H9 (cell line): ENCODE results near the gene TUBG1. TPM values are rescaled to one million over a fixed set of nuclear protein-coding genes. Genes with fewer than 3 reads are reported as not detected.

Source experiments
- DNase-seq: peaks from one replicate; pipeline ENCODE4 v3.0.0-alpha.2; 2017
- H2AFZ ChIP-seq: one replicate; pipeline ENCODE4 v1.6.1; 2013; ENCODE audit warnings: mild to moderate bottlenecking, low read length, control low read depth, moderate library complexity
- H2AK5ac ChIP-seq: 2 replicates; pipeline ENCODE4 v1.6.1; 2013; ENCODE audit warnings: low read length, control low read depth, mixed read lengths; ENCODE audit not compliant: insufficient read length
- H2BK120ac ChIP-seq: one replicate; pipeline ENCODE4 v1.6.1; 2013; ENCODE audit warnings: low read depth, mild to moderate bottlenecking, low read length, control low read depth, inconsistent platforms; ENCODE audit not compliant: poor library complexity, severe bottlenecking
- H2BK12ac ChIP-seq: 2 replicates; pipeline ENCODE4 v1.6.1; 2013; ENCODE audit warnings: low read length, control low read depth, mixed read lengths, low read depth; ENCODE audit not compliant: insufficient read length
- H2BK15ac ChIP-seq: 2 replicates; pipeline ENCODE4 v1.6.1; 2013; ENCODE audit warnings: low read depth, low read length, control low read depth
- H2BK20ac ChIP-seq: one replicate; pipeline ENCODE4 v1.6.1; 2013; ENCODE audit warnings: low read depth, mild to moderate bottlenecking, low read length, control low read depth, inconsistent platforms; ENCODE audit not compliant: poor library complexity, severe bottlenecking
- H2BK5ac ChIP-seq: 2 replicates; pipeline ENCODE4 v1.6.1; 2013; ENCODE audit warnings: low read length, control low read depth, mixed read lengths; ENCODE audit not compliant: insufficient read length
- H3K14ac ChIP-seq: 2 replicates; pipeline ENCODE4 v1.6.1; 2013; ENCODE audit warnings: low read length, control low read depth; ENCODE audit not compliant: insufficient read depth
- H3K18ac ChIP-seq: 2 replicates; pipeline ENCODE4 v1.6.1; 2013; ENCODE audit warnings: low read depth, mild to moderate bottlenecking, mixed read lengths, low read length, control low read depth; ENCODE audit not compliant: insufficient read length
- H3K23ac ChIP-seq: 2 replicates; pipeline ENCODE4 v1.6.1; 2013; ENCODE audit warnings: low read length, control low read depth, mixed read lengths, low read depth; ENCODE audit not compliant: insufficient read length
- H3K23me2 ChIP-seq: 2 replicates; pipeline ENCODE4 v1.6.1; 2013; ENCODE audit warnings: low read depth, mild to moderate bottlenecking, mixed read lengths, low read length, control low read depth; ENCODE audit not compliant: insufficient read length, poor library complexity, severe bottlenecking
- H3K27ac ChIP-seq: 2 replicates; pipeline ENCODE4 v1.5.1; 2013; ENCODE audit warnings: low read length, control low read depth, mixed read lengths, low read depth; ENCODE audit not compliant: insufficient read length
- H3K27me3 ChIP-seq: 2 replicates; pipeline ENCODE4 v1.6.1; 2013; ENCODE audit warnings: low read length, control low read depth, inconsistent platforms; ENCODE audit not compliant: insufficient read depth
- H3K4ac ChIP-seq: 2 replicates; pipeline ENCODE4 v1.6.1; 2013; ENCODE audit warnings: low read depth, mild to moderate bottlenecking, control low read depth, inconsistent platforms, low read length, moderate library complexity
- H3K4me1 ChIP-seq: 2 replicates; pipeline ENCODE4 v1.6.1; 2013; ENCODE audit warnings: low read length, control low read depth, inconsistent platforms; ENCODE audit not compliant: insufficient read depth
- H3K4me2 ChIP-seq: 2 replicates; pipeline ENCODE4 v1.6.1; 2013; ENCODE audit warnings: low read length, control low read depth, mixed read lengths; ENCODE audit not compliant: insufficient read length, insufficient read depth
- H3K56ac ChIP-seq: 2 replicates; pipeline ENCODE4 v1.6.1; 2013; ENCODE audit warnings: low read depth, mild to moderate bottlenecking, mixed read lengths, low read length, control low read depth; ENCODE audit not compliant: insufficient read length
- H3K79me1 ChIP-seq: 2 replicates; pipeline ENCODE4 v1.6.1; 2013; ENCODE audit warnings: low read depth, mild to moderate bottlenecking, moderate library complexity, low read length, control low read depth, inconsistent platforms; ENCODE audit not compliant: insufficient read depth, poor library complexity, severe bottlenecking
- H3K79me2 ChIP-seq: 2 replicates; pipeline ENCODE4 v1.6.1; 2013; ENCODE audit warnings: low read length, control low read depth, inconsistent platforms; ENCODE audit not compliant: insufficient read depth
- H3K9ac ChIP-seq: 2 replicates; pipeline ENCODE4 v1.6.1; 2013; ENCODE audit warnings: low read length, control low read depth, mixed read lengths; ENCODE audit not compliant: insufficient read length; ENCODE audit errors: extremely low read depth
- H3K9me3 ChIP-seq: one replicate; pipeline ENCODE4 v1.6.1; 2013; ENCODE audit warnings: low read depth, low read length, inconsistent platforms; ENCODE audit not compliant: control insufficient read depth
- H3T11ph ChIP-seq: one replicate; pipeline ENCODE4 v1.6.1; 2013; ENCODE audit warnings: mild to moderate bottlenecking, low read length, control low read depth, inconsistent platforms
- H4K20me1 ChIP-seq: one replicate; pipeline ENCODE4 v1.6.1; 2013; ENCODE audit not compliant: control insufficient read depth, insufficient read length, insufficient read depth
- H4K5ac ChIP-seq: 2 replicates; pipeline ENCODE4 v1.6.1; 2013; ENCODE audit warnings: low read depth, mild to moderate bottlenecking, mixed read lengths, low read length, control low read depth; ENCODE audit not compliant: insufficient read length
- H4K8ac ChIP-seq: replicated peaks from 2 replicates; pipeline ENCODE4 v1.6.1; 2013; ENCODE audit warnings: low read length, control low read depth, mixed read lengths, low read depth; ENCODE audit not compliant: insufficient read length
- H4K91ac ChIP-seq: 2 replicates; pipeline ENCODE4 v1.6.1; 2013; ENCODE audit warnings: low read depth, mild to moderate bottlenecking, moderate library complexity, mixed read lengths, low read length, control low read depth; ENCODE audit not compliant: insufficient read length
- H3K27ac Mint-ChIP-seq, 3 experiments: 2 replicates in 2 of 3; 3 replicates in 1 of 3; pipeline ENCODE4 v1.8.0; 2020 to 2021; ENCODE audit warnings: mixed read lengths in 3 of 3, mild to moderate bottlenecking in 1 of 3, moderate library complexity in 1 of 3
- H3K27me3 Mint-ChIP-seq: 2 replicates; pipeline ENCODE4 v1.8.0; 2021; ENCODE audit warnings: low read depth, mild to moderate bottlenecking, moderate library complexity, mixed read lengths
- H3K36me3 Mint-ChIP-seq, 3 experiments: 2 replicates in 2 of 3; 3 replicates in 1 of 3; pipeline ENCODE4 v1.8.0; 2020 to 2021; ENCODE audit warnings: low read depth in 3 of 3, mixed read lengths in 3 of 3; ENCODE audit not compliant: insufficient read depth in 1 of 3
- H3K4me1 Mint-ChIP-seq, 2 experiments: 2 replicates each; pipeline ENCODE4 v1.8.0; 2020; ENCODE audit warnings: mixed read lengths in 2 of 2
- H3K4me3 Mint-ChIP-seq, 2 experiments: 2 replicates in 1 of 2; 3 replicates in 1 of 2; pipeline ENCODE4 v1.8.0; 2020 to 2021; ENCODE audit warnings: mild to moderate bottlenecking in 2 of 2, mixed read lengths in 2 of 2, moderate library complexity in 1 of 2
- H3K9me3 Mint-ChIP-seq, 2 experiments: 2 replicates in 1 of 2; 3 replicates in 1 of 2; pipeline ENCODE4 v1.8.0; 2020; ENCODE audit warnings: mild to moderate bottlenecking in 2 of 2, mixed read lengths in 2 of 2, moderate library complexity in 1 of 2
- WGBS: extraction: QIAGEN DNeasy Blood & Tissue Kit; methylation state at CpG from one replicate; pipeline ENCODE4 v1.1.7; 2013; ENCODE audit warnings: missing lambda C conversion rate, low lambda C conversion rate, mixed read lengths; ENCODE audit not compliant: insufficient read length; ENCODE audit errors: extremely low coverage; 5-methylcytosine and 5-hydroxymethylcytosine counted together
- total RNA-seq: library from RNA; stranded (reverse); gene quantifications from 2 replicates; pipeline ENCODE4 v1.2.1, GENCODE V29; 2021
- TF ChIP-seq, protein P1 (sequence below): fragments of 200-600 bp; sonication (generic); conservative IDR thresholded peaks from 3 replicates; pipeline ENCODE4 v1.8.0; 2021; ENCODE audit warnings: antibody characterized with exemption, mild to moderate bottlenecking

TUBG1 gene
- total RNA-seq, 1 experiment from 2014 or later: 122 TPM

DNA sequence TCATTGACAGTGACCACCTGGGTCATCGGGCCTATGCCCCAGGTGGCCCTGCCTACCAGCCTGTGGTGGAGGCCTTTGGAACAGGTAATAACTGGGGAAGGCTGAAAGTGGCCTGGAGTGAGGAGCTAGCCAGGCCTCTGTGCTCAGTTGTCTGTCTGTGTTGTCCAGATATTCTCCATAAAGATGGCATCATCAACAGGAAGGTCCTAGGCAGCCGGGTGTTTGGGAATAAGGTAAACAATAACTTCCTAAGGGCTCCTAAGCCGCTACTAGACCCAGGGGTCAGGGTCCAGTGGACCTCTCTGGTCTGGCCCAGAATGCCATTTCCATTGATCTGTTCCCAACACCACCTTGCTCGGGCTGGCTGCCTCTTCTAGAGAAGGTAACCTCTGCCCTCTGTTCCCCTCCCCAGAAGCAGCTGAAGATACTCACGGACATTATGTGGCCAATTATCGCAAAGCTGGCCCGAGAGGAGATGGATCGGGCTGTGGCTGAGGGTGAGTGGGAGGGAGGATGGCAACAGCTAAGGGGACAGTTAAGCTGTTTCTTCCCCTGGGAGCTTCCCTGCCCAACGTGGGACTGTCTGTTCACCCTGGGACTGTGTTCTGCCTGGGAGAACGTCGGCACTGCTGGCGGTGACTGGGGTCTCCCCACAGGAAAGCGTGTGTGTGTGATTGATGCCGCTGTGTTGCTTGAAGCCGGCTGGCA is 44.5 kb upstream of the TUBG1 start:
- no peak overlapping the region for H2AFZ ChIP-seq
- no peak overlapping the region for H2BK12ac ChIP-seq
- H2BK15ac ChIP-seq: no peak overlapping the region
- H3K79me2 ChIP-seq: peaks cover 7% of the 10 kb centered on the region; the same call in 1 of the 2 replicates
- H4K8ac ChIP-seq: no peak overlapping the region
- no peak for DNase-seq
- no peak overlapping the region for H3K27ac ChIP-seq
- no peak overlapping the region for H4K5ac ChIP-seq
- no peak overlapping the region for H2BK20ac ChIP-seq
- no peak overlapping the region for H3K23ac ChIP-seq
- no peaks in the 10 kb centered on the region for H3K9me3 ChIP-seq
- H3K27ac Mint-ChIP-seq: no peak overlapping the region
- no peak overlapping the region for H3K4ac ChIP-seq
- no peak overlapping the region for H2BK5ac ChIP-seq
- H3K27me3 Mint-ChIP-seq: no peaks in the 10 kb centered on the region
- H4K91ac ChIP-seq: no peak overlapping the region
- H2AK5ac ChIP-seq: no peak overlapping the region
- peaks cover 4% of the 10 kb centered on the region for H3K79me1 ChIP-seq
- no peak overlapping the region for H3T11ph ChIP-seq
- H3K56ac ChIP-seq: no peak overlapping the region
- peaks cover 15 to 48% (median 40%) of the 10 kb centered on the region in 3 experiments for H3K36me3 Mint-ChIP-seq
- peaks cover 2% of the 10 kb centered on the region; the same call in 1 of the 2 replicates for H3K4me1 ChIP-seq
- no peak overlapping the region for H3K4me2 ChIP-seq
- TF ChIP-seq, protein P1, sequence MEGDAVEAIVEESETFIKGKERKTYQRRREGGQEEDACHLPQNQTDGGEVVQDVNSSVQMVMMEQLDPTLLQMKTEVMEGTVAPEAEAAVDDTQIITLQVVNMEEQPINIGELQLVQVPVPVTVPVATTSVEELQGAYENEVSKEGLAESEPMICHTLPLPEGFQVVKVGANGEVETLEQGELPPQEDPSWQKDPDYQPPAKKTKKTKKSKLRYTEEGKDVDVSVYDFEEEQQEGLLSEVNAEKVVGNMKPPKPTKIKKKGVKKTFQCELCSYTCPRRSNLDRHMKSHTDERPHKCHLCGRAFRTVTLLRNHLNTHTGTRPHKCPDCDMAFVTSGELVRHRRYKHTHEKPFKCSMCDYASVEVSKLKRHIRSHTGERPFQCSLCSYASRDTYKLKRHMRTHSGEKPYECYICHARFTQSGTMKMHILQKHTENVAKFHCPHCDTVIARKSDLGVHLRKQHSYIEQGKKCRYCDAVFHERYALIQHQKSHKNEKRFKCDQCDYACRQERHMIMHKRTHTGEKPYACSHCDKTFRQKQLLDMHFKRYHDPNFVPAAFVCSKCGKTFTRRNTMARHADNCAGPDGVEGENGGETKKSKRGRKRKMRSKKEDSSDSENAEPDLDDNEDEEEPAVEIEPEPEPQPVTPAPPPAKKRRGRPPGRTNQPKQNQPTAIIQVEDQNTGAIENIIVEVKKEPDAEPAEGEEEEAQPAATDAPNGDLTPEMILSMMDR: no peak
- no peak overlapping the region for H3K9ac ChIP-seq
- H3K18ac ChIP-seq: no peak overlapping the region
- H3K9me3 Mint-ChIP-seq: no peaks in the 10 kb centered on the region
- peaks cover 17 to 25% of the 10 kb centered on the region in 2 experiments for H3K4me1 Mint-ChIP-seq
- peaks cover 16% of the 10 kb centered on the region for H3K23me2 ChIP-seq
- H3K27me3 ChIP-seq: no peaks in the 10 kb centered on the region
- H2BK120ac ChIP-seq: no peak overlapping the region
- no peak overlapping the region for H3K14ac ChIP-seq
- H4K20me1 ChIP-seq: no peaks in the 10 kb centered on the region
- no CpG with 5 or more reads among the region's 15 CpGs for WGBS
- peak overlapping the region in 1 of 2 experiments; percentile 5; a peak in 2 of 5 replicates for H3K4me3 Mint-ChIP-seq
